Prostate gland (tissue), 2 donors: ENCODE data around the gene G2E3.

ENCODE experiments used
- CTCF ChIP-seq, 4 experiments: fragments of 200-600 bp in 2 of 4; fragments of 450-650 bp in 2 of 4; sonication (generic) in 2 of 4; IDR thresholded peaks; 1 replicate in 3 of 4; 2 replicates in 1 of 4; pipeline ENCODE4 v1.5.1; 2016 to 2019; ENCODE audit warnings: antibody characterized with exemption in 4 of 4, mild to moderate bottlenecking in 2 of 4, moderate library complexity in 2 of 4
- POLR2A ChIP-seq: fragments of 450-650 bp; IDR thresholded peaks from one replicate; pipeline ENCODE4 v1.6.1; 2016; ENCODE audit warnings: antibody characterized with exemption, mild to moderate bottlenecking

DNA sequence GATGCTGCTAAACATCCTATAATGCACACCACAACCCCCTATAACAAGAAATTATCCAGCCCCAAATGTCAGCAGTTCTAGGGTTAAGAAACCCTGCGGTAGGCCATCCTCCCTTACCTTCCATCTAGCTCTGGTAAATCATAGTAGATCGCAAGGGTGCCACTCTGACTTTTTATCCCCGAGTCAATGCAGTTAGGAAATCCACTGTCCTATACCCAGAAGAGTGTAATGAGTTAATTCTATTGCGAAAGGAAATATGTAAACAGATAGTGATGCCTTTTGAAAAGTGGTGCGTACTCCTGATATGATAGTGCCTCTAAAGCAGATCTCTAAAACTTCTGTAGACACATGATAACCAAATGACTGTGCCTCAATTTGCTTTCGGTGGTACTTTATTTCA, 93.0 kb downstream of the G2E3 start:
- no peak for TF ChIP-seq CTCF (IDR thresholded peaks at IDR 0.05)
- no peak for TF ChIP-seq POLR2A
